Endometrial microvascular endothelial cells (primary cell): ENCODE data around the gene ATF6. TPM values are rescaled to one million over a fixed set of nuclear protein-coding genes. Genes with fewer than 3 reads are reported as not detected.

ENCODE experiments used
- in situ Hi-C: cut with HindIII; loops from 2 replicates; pipeline ENCODE4 v1.10.0; 2017; ENCODE audit warnings: low sequenced_read_pairs, low pct_unique_long_range_greater_than_20kb; ENCODE audit errors: inconsistent ontology term
- total RNA-seq: library from RNA; depleted of rRNA; stranded (reverse); fragments of >200 nt; gene quantifications from one replicate; pipeline ENCODE4 v1.2.3, GENCODE V29; 2015; ENCODE audit errors: inconsistent ontology term

The ATF6 gene, protein sequence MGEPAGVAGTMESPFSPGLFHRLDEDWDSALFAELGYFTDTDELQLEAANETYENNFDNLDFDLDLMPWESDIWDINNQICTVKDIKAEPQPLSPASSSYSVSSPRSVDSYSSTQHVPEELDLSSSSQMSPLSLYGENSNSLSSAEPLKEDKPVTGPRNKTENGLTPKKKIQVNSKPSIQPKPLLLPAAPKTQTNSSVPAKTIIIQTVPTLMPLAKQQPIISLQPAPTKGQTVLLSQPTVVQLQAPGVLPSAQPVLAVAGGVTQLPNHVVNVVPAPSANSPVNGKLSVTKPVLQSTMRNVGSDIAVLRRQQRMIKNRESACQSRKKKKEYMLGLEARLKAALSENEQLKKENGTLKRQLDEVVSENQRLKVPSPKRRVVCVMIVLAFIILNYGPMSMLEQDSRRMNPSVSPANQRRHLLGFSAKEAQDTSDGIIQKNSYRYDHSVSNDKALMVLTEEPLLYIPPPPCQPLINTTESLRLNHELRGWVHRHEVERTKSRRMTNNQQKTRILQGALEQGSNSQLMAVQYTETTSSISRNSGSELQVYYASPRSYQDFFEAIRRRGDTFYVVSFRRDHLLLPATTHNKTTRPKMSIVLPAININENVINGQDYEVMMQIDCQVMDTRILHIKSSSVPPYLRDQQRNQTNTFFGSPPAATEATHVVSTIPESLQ
- 40.7 TPM for total RNA-seq

DNA sequence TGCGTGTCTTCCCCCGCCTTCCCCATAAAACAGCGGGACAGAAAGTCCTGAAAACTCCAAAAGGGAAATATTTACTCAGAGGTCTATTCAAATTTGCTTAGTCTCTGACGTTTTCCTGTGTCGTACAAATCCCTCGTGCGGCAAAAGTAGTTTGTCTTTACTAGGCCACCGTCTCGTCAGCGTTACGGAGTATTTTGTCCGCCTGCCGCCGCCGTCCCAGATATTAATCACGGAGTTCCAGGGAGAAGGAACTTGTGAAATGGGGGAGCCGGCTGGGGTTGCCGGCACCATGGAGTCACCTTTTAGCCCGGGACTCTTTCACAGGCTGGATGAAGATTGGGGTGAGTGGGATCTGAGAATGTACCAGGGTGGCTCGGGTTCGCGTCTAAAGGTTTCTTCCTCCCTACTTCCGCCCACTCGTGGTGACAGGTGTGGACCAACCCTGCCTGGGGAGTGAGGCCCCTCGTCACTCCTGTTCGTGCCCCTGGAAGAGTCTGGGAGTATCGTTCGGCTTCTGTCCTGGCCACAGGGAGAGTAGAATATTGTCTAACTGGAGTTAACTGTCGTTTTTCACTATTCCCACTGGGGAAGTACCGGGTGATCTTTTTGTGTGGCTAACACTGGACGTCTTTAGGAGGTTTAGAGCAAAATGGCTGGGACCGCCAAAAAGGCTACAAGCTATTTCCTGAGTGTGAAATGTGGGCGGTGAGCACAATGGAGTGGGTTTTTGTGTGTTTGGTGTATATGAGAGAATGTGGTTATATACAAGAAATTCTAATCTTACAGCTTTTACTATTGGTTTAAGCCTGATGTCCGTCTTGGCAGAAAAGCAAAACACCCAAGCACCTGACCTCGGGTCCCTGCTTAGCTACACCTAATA is at the start of gene ATF6:
Gene ATF6, plus strand, starts transcription at position 219 of the 880 bp plus-strand sequence. Its CDS starts 41 bp downstream, at position 260.
- in situ Hi-C loops: no loop called here

DNA sequence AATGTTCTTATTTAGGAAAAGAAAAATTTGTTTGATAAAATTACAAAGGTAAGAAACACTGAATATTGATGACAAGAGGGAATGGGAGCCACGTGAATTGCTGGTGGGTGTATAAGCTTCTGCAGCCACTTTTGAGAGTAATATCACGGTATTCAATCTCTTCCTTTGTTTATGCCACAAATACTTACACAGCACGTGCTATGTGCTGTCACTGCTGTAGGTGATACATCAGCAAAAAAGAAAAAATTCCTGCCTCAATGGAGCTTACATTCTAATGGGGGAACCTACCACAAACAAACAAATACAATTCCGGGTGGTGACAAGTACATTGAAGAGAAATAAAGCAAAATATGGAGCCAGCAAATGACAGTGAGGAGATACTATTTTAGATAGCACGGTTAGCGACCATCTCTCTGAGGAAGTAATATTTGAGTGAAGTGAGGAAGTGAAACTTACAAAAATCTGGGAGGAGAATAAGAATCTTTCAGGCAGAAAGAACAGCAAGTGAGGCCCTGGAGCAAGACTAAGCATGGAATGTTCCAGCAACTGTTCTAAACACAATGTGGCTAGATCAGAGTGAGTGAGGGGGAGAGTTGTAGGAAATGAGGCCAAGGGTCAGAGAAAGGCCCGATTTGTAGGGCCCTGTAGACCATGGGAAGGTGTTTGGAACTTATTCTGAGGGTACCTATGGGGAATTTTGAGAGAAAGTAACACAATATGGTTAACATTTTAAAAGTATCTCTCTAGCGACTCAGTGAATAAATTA is 47.4 kb upstream of the ATF6 start:
- in situ Hi-C loops: no loop called here

DNA sequence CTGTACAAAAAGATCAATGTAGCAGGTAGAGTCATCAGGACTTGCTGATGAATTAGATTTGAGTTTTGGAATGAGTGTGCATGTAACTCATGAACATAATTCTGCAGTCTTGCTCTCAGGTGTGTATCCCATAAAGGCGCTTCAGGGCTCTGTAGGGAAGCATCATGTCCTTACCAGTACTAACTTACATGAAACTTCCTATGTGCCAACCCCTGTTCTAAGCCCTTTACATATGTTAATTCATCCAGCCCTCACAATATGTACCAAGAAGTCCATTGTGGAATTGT is 46.9 kb upstream of the ATF6 start:
- in situ Hi-C loops: no loop called here

DNA sequence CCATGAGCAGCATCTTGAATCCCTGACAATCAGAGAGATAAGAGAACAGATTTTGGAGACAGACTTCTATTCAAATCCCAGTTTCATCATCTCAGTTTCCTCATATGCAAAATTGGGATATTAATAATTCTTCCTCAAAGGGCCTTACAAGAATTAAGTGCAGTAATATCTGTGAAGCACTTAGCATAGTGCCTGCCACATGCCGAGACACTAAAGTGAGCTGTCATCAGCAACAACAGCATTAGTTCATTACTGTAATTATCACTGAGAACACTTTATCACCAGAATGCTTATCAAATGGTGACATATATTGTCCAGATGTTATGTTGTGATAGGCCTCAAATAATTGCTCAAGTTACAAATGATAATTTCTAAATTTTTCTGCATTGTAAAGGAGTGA is 45.7 kb upstream of the ATF6 start:
- in situ Hi-C loops: no loop called here

DNA sequence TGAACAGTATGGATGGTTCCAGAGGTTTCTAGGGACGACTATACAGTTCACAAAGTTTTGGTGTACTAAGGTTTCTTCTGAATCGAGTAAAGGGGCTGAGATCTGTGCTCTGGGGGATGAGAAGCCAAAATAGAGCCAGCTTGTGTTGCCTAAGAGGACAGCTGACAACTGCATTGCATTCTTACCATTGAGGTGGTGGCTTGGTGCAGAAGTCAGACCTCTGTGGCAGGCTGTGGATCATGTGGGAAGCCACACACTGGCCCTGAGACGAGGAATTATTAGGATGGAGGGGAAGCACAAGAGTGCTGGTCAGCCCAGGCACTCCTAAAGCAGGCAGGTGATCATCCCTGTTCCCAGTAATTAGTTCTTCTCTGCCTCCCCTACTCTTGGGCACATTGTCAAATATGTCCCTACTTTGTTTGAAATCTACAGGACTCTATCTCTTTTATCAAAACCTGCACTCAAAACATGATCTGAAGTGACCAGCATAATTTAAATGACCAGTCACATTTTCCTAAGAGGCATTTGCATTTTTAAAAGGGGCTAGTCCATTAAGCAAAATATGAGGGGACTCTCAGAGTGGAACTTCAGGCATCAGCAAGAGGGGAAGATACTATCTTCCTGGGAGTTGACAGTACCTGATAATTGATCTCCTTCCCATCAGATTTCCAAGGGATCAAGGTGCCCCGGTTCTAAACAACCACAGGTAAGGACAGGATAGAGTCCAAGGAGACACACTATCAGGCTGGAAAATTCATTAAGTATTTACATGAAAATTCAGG is 45.0 kb upstream of the ATF6 start, which contains the start of gene FCRLB:
Gene FCRLB, plus strand, starts transcription at position 589 of the 782 bp plus-strand sequence. CDS start 1,129 bp downstream, outside the sequence.
- in situ Hi-C loops: no loop called here

DNA sequence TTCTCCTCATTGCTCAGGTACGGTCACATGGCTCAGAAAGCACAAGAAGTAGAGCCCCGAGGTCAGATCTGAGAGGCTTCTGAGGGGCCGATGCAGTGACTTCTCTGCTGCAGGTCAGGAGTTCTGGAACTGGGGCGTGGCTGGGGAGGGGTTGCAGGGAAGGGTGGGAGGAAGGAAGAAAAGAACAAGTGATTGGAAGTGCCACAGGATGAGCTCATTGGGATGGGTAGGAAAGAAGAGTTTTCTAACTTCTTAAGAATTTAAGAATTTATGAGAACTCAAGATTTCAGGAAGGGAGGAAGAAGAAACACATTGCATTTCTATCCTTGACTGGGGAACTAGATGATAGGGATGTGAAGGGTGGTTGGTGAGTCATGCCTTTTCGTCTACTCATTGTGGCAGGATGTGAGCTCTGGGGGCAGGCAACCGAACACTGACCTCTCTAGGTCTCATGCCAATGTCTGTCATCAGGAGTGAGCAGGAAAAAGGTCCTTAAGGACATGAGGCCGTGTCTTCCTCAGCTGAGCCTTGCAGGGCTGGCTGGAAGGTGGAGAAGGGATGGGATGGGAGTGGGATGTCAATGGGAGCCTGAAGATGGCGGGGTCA is 44.3 kb upstream of the ATF6 start:
- in situ Hi-C loops: no loop called here

DNA sequence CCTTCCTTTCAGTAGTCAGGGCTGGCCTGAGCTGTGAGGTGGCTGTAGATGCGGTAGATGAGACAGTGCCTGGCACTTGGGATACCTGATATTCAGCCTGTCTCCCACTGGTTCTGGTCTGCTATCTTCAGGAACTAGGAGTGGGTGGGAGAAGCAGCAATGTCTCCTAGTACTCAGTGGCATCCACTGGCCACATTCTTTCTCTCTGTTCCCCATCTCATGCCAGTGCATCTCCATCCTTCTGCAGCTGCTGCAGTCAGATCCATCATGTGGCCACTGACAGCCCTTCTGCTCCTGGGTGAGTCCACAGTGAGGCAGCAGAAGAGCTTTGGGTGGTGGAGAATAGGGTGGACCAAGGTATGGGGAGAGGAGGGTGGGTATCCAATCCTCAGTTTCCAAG is 43.7 kb upstream of the ATF6 start:
- in situ Hi-C loops: no loop called here

DNA sequence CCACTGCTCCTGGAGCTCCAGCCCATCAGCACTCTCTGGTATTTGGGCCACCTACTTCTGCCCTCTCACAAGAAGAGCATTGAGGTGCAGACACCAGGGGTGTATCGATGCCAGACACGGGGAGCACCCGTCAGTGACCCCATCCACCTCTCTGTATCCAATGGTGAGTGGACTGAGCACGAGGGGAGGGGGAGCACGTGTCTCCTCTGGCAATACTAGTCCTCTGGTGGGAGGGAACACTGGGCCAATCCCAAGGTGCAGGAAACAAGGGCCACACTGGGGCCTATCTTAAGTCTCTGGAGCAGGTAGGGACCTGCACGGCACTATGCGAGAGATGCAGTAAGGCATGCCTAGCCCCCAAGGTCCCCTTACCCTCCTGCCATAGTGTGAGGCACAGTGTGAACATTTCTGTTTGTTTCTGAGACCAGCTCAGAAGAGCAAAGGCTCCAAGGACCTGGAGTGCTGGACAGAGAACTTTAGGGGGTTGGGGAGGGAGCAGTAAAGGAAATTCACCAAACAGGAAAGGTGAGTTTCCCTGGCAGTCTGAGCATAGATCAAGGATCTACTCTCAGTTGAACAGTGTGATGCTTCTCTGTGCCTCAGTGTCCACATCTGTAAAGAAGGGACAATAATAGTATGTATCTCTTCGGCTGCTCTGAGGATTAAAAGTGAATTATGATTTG is 42.5 kb upstream of the ATF6 start:
- in situ Hi-C loops: no loop called here

DNA sequence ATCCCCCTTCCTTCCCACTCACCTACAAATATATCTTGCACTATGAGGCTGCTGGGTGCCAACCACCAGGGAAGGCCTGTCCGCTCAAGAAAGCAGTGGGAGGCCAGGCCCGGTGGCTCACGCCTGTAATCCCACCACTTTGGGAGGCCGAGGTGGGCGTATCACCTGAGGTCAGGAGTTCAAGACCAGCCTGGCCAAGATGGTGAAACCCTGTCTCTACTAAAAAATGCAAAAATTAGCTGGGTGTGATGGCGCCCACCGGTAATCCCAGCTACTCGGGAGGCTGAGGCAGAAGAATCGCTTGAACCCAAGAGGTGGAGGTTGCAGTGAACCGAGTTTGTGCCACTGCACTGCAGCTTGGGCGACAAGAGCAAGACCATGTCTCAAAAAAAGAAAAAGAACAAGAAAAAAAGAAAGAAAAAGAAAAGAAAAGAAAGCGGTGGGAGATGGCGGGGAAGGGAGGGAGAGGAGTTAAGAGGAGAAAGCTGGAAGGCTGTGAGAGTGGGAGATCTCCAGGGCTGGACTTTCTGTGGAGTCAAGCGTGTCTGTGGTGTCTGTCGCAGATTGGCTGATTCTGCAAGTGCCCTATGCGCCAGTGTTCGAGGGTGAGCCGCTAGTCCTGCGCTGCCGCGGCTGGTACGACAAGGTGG is 40.7 kb upstream of the ATF6 start:
- in situ Hi-C loops: loop anchor here (25.0 kb wide), 1 partner anchor 188 kb away; the partner anchor contains the start of gene FCGR3A

DNA sequence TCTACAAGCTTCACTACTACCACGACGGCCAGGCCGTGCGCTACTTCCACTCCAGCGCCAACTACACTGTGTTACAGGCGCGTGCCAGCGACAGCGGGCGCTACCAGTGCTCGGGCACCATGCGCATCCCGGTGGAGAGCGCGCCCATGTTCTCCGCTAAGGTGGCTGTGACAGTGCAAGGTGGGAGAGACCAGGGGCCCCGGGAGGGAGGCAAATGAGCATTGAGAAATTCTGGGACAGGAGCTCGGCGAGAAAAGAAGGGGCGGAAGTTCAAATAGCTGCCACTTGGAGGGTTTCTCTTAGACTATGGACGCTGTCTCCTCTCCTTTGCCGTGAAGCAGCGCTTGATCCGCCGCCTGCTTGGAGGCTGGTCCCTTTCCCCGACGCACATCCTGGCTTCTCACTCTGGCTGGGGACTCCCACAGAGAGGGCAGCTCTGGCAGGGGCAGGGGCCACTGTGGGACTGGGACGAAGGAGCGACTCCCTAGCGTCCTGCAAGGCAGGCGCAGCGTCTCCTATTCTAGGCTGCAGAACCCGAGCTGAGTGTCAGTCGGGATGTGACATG is 40.1 kb upstream of the ATF6 start:
- in situ Hi-C loops: loop anchor here (25.0 kb wide), 1 partner anchor 189 kb away; the partner anchor contains the start of gene FCGR3A

DNA sequence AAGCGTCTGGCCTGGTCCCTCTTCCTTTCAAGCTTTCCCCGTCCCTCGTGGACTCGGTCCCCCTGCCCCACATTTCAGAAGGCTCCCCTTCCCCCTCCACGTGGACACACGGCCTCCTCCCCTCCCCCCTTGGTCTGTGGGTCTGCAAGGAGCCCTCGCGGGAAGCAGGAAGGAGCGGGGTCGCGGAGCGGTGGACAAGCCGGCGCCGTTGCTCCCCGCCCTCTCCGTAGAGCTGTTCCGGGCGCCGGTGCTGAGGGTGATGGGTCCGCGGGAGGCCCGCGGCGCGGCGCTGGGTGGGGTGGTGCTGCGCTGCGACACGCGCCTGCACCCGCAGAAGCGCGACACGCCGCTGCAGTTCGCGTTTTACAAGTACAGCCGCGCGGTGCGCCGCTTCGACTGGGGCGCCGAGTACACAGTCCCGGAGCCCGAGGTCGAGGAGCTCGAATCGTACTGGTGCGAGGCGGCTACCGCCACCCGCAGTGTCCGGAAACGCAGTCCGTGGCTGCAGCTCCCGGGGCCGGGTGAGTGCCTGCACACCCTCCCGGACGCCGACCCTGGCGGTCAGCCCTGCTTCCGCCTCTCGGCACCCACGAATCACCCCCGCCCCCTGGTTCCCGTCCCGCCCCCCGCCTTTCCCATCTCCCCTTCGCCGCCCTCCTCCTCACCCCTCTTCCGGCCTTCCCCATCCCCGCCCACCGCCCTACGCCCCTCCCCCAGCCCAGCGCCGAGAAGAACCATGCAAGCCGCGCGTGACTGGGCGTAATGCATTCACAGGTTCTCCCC is 39.5 kb upstream of the ATF6 start:
- in situ Hi-C loops: loop anchor here (25.0 kb wide), 1 partner anchor 189 kb away; the partner anchor contains the start of gene FCGR3A

DNA sequence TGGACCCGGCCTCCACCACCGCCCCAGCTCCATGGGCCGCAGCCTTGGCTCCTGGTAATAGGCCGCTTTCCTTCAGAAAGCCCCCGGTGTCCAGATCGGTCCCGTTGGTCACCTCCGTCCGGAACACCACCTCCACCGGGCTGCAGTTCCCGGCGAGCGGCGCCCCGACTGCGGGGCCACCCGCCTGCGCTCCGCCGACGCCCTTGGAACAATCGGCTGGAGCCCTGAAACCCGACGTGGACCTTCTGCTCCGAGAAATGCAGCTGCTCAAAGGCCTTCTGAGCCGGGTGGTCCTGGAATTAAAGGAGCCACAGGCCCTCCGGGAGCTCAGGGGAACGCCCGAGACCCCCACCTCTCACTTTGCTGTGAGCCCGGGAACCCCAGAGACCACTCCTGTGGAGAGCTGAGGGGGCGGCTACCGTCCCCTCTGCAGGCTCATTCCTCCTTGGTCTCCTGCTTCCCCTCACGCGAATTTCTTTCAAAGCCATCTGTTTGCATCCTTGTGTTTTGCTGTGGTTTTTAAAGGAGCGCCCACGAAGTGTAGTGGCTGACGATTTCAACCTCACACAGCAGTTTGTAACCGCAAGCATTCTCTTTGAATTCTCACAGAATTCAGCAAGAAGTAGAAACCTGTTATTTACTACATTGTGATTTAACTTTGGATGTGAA is 38.7 kb upstream of the ATF6 start:
- in situ Hi-C loops: loop anchor here (25.0 kb wide), 1 partner anchor 190 kb away; the partner anchor contains the start of gene FCGR3A

DNA sequence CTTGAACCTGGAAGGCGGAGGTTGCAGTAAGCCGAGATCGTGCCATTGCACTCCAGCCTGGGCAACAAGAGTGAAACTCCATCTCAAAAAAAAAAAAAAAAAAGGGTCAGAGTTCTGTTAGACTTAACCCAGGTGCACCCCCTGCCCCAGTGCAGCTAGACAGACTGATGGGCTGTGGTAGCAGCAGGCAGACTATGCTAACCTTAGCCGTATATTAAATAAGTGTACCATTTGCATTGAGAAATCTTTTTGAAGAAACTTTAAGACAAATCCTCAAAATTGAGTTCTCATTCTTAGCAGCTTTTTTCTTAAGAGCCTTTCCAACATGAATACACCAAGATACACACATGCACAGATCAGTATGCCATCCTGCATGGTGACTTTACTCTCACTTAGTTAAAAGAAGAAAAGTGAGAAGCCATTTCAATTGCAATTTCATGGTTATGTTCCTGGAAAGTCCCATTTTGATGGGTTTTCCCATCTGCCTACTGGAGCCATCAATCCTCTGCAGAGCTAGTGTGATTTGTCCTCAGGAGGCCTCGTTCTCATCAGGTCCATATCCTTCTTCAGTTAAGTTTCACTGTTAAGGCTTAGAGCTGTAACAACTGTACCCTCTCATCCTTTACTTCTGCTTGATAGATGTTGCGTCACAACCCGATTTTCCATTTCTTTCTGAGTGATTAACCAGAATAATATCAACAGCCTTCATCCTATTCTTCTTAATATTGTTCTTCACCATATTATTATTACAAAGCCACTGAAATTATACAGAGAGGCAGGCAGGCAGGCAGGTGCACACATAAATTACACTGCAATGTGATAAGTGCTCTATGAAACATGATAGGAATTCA is 37.5 kb upstream of the ATF6 start:
- in situ Hi-C loops: loop anchor here (25.0 kb wide), 1 partner anchor 191 kb away; the partner anchor contains the start of gene FCGR3A

DNA sequence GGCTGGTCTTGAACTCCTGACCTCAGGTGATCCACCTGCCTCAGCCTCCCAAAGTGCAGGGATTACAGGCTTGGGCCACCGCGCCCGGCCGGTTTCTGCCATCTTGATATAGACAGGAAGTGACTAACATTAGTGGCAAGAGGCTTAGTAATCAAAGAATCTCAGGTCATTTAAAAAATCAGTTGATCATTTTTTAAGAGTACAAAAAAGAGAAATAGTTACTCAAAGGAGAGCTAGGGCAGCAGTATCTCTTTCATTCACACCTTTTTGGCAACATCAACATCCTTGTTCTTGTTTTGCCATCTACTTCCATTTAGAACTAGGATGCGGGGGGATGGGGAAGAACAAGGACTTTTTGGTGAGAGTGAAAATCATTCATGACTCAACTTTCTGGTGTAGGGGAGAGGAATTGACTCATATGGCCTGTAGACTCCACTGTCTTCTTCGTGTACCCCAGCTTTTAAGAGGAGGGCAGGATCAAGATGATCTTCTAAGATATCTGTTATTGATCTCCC is 36.0 kb upstream of the ATF6 start:
- in situ Hi-C loops: loop anchor here (25.0 kb wide), 1 partner anchor 193 kb away; the partner anchor contains the start of gene FCGR3A
